SK-N-SH treated with all-trans-retinoic acid at 6 μM for 48 hours (cell line): ENCODE measurements around the gene GALNT12.

Experiments
- CSDC2 ChIP-seq: fragments of 250-450 bp; sonication (Bioruptor Pico); IDR thresholded peaks from 2 replicates; pipeline ENCODE4 v1.5.0; 2020; ENCODE audit warnings: mild to moderate bottlenecking, moderate library complexity
- OSR1 ChIP-seq: fragments of 250-450 bp; sonication (Bioruptor Pico); IDR thresholded peaks from 2 replicates; pipeline ENCODE4 v1.8.0; 2022; ENCODE audit warnings: moderate library complexity, mild to moderate bottlenecking, inconsistent platforms
- PPARA ChIP-seq: fragments of 250-450 bp; sonication (Bioruptor Pico); IDR thresholded peaks from 2 replicates; pipeline ENCODE4 v1.5.0; 2020; ENCODE audit warnings: mild to moderate bottlenecking, borderline replicate concordance
- ZFP3 ChIP-seq: fragments of 250-450 bp; sonication (Bioruptor Pico); IDR thresholded peaks from 2 replicates; pipeline ENCODE4 v1.5.0; 2020; ENCODE audit warnings: mild to moderate bottlenecking, moderate library complexity
- ZFP30 ChIP-seq: fragments of 450-650 bp; formaldehyde crosslinking; IDR thresholded peaks from 2 replicates; pipeline ENCODE4 v1.5.0; 2022; ENCODE audit warnings: mild to moderate bottlenecking, moderate library complexity
- ZNF70 ChIP-seq: fragments of 450-650 bp; formaldehyde crosslinking; IDR thresholded peaks from 2 replicates; pipeline ENCODE4 v1.5.0; 2020; ENCODE audit warnings: mild to moderate bottlenecking, moderate library complexity
- TF ChIP-seq, protein P1 (sequence below): fragments of 250-450 bp; sonication (Bioruptor Pico); IDR thresholded peaks from 2 replicates; pipeline ENCODE4 v1.5.1; 2020; ENCODE audit warnings: low read depth, mild to moderate bottlenecking, moderate library complexity
- TF ChIP-seq, protein P2 (sequence below): fragments of 250-450 bp; sonication (Bioruptor Pico); IDR thresholded peaks from 2 replicates; pipeline ENCODE4 v1.5.1; 2021; ENCODE audit warnings: mild to moderate bottlenecking, moderate library complexity

DNA sequence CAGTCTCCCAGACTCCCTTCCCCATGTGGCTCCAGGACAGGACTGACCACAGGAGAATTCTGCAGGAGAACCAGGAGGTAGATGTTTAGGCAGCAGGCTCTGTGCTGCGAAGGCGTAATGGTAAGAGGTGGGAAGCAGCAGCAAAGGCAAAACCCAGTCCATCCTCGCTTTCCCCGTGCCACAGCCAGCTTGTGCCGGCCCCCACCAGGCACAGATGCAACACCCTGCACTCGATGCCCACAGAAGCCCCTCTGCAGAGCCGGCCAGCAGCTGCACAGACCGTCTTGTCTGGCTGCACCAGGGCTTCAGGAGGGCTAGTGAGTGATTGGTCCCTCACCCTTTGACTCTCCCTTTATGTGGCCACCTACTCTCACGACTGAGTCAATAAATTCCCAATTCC is 39.1 kb upstream of the GALNT12 start:
- TF ChIP-seq PPARA (CRISPR knock-in tag) (no peak), OSR1 (CRISPR knock-in tag) (no peak), CSDC2 (no peak), ZNF70 (CRISPR knock-in tag) (no peak), ZFP3 (CRISPR knock-in tag) (no peak), ZFP30 (CRISPR knock-in tag) (no peak)
- TF ChIP-seq, protein P1, sequence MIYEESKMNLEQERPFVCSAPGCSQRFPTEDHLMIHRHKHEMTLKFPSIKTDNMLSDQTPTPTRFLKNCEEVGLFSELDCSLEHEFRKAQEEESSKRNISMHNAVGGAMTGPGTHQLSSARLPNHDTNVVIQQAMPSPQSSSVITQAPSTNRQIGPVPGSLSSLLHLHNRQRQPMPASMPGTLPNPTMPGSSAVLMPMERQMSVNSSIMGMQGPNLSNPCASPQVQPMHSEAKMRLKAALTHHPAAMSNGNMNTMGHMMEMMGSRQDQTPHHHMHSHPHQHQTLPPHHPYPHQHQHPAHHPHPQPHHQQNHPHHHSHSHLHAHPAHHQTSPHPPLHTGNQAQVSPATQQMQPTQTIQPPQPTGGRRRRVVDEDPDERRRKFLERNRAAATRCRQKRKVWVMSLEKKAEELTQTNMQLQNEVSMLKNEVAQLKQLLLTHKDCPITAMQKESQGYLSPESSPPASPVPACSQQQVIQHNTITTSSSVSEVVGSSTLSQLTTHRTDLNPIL (CRISPR knock-in tag) = no peak
- TF ChIP-seq, protein P2, sequence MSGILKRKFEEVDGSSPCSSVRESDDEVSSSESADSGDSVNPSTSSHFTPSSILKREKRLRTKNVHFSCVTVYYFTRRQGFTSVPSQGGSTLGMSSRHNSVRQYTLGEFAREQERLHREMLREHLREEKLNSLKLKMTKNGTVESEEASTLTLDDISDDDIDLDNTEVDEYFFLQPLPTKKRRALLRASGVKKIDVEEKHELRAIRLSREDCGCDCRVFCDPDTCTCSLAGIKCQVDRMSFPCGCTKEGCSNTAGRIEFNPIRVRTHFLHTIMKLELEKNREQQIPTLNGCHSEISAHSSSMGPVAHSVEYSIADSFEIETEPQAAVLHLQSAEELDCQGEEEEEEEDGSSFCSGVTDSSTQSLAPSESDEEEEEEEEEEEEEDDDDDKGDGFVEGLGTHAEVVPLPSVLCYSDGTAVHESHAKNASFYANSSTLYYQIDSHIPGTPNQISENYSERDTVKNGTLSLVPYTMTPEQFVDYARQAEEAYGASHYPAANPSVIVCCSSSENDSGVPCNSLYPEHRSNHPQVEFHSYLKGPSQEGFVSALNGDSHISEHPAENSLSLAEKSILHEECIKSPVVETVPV (CRISPR knock-in tag) = no peak
